ENCODE results near the gene GIGYF1.
A peak's percentile ranks its signal among the peaks of the same experiment; 100 is the strongest.
"Not testable (repeated sequence)": the region's sequence is repeated elsewhere in the genome, so short reads cannot be mapped to it uniquely, and the experiment has no call there.

Gene GIGYF1

GRCh38 chr7:100671353-100672327 lies 22.4 kb downstream of the GIGYF1 start:
- DNase-seq = no peak

GRCh38 chr7:100670074-100670473 lies 24.0 kb downstream of the GIGYF1 start:
- no peak for DNase-seq

GRCh38 chr7:100669106-100669505 lies 24.9 kb downstream of the GIGYF1 start:
- not testable (repeated sequence) for DNase-seq

GRCh38 chr7:100668069-100668449 lies 26.0 kb downstream of the GIGYF1 start:
- DNase-seq = no peak

- no peak for DNase-seq
Observed at GRCh38 chr7:100667331-100668068, 26.6 kb downstream of the GIGYF1 start.

GRCh38 chr7:100665168-100665726 lies 28.8 kb downstream of the GIGYF1 start:
- no peak for DNase-seq

GRCh38 chr7:100662194-100662776 lies 31.8 kb downstream of the GIGYF1 start:
- DNase-seq = not testable (repeated sequence)

- DNase-seq = peak; percentile 64
Observed at GRCh38 chr7:100655908-100656674, 38.0 kb downstream of the GIGYF1 start, which contains the start of gene ACTL6B. Gene ACTL6B, minus strand, starts transcription at chr7:100656448. Its CDS starts 94 bp downstream, at chr7:100656354.

GRCh38 chr7:100654908-100655831 lies 38.9 kb downstream of the GIGYF1 start:
- DNase-seq = no peak

GRCh38 chr7:100649826-100650565 lies 44.1 kb downstream of the GIGYF1 start:
- no peak for DNase-seq

GRCh38 chr7:100642534-100642907 lies 51.5 kb downstream of the GIGYF1 start:
- no peak for DNase-seq

- DNase-seq = no peak
Observed at GRCh38 chr7:100641860-100642533, 52.1 kb downstream of the GIGYF1 start.

- DNase-seq = no peak
Observed at GRCh38 chr7:100641463-100641859, 52.6 kb downstream of the GIGYF1 start, which contains the start of gene TFR2. Gene TFR2, minus strand, starts transcription at chr7:100641552. Its CDS starts 43 bp downstream, at chr7:100641509.

GRCh38 chr7:100640517-100641440 lies 53.3 kb downstream of the GIGYF1 start:
- DNase-seq = no peak

- DNase-seq = no peak
Observed at GRCh38 chr7:100639995-100640516, 54.0 kb downstream of the GIGYF1 start.

- DNase-seq = peak; percentile 67
Observed at GRCh38 chr7:100632951-100633717, 60.9 kb downstream of the GIGYF1 start.

GRCh38 chr7:100630066-100630465 lies 64.0 kb downstream of the GIGYF1 start:
- no peak for DNase-seq

All from stimulated activated CD4-positive, alpha-beta T cell treated with anti-CD3 and anti-CD28 coated beads, Interleukin-1b, Interleukin-23, amount 100 ng/mL, for 48 hours (primary cell).